ENCODE results near the gene PLEKHA6. TPM values are rescaled to one million over a fixed set of nuclear protein-coding genes. Genes with fewer than 3 reads are reported as not detected.

Gene PLEKHA6
- total RNA-seq, 4 donors from 2014 or later, result 3.7 to 15.4 (median 12.8) TPM

GRCh38 chr1:204205486-204205885, 154.2 kb downstream of the PLEKHA6 start:
- TF ChIP-seq POLR2AphosphoS5 (IDR thresholded peaks at IDR 0.05) (no peak), CTCF (IDR thresholded peaks at IDR 0.05) (no peak), EP300 (IDR thresholded peaks at IDR 0.05) (no peak)
- Histone ChIP-seq H3K4me3 (no peak overlapping the region), H3K4me1 (peaks cover 17% of the 10 kb centered on the region), H3K27me3 (no peaks in the 10 kb centered on the region), H3K9me3 (no peaks in the 10 kb centered on the region), H3K27ac (no peak overlapping the region), H3K36me3 (no peaks in the 10 kb centered on the region)
- no peak for DNase-seq (ENCODE audit: low spot score in 2 of 2)

- peaks cover 17% of the 10 kb centered on the region for H3K4me1 ChIP-seq
- no peak for DNase-seq (ENCODE audit: low spot score in 2 of 2)
- TF ChIP-seq POLR2A (IDR thresholded peaks at IDR 0.05) (no peak), POLR2AphosphoS5 (IDR thresholded peaks at IDR 0.05) (no peak), EP300 (IDR thresholded peaks at IDR 0.05) (no peak), CTCF (IDR thresholded peaks at IDR 0.05) (no peak)
- H3K4me3 ChIP-seq, result no peak overlapping the region
- WGBS, result 85% methylated on average over 2 of the region's 2 CpGs
- no peak overlapping the region for H3K27ac ChIP-seq
- H3K9me3 ChIP-seq, result no peaks in the 10 kb centered on the region
- no peaks in the 10 kb centered on the region for H3K27me3 ChIP-seq
- H3K36me3 ChIP-seq, result no peaks in the 10 kb centered on the region
Measured at GRCh38 chr1:204204944-204205343, 154.8 kb downstream of the PLEKHA6 start.

- peak in 1 of 2 donors; percentile 65 for DNase-seq (ENCODE audit: low spot score in 2 of 2)
- H3K27me3 ChIP-seq, result no peaks in the 10 kb centered on the region
- no peak overlapping the region for H3K4me3 ChIP-seq
- no peak for TF ChIP-seq CTCF (IDR thresholded peaks at IDR 0.05)
- TF ChIP-seq POLR2A (IDR thresholded peaks at IDR 0.05), result no peak
- TF ChIP-seq POLR2AphosphoS5 (IDR thresholded peaks at IDR 0.05), result no peak
- TF ChIP-seq EP300 (IDR thresholded peaks at IDR 0.05), result no peak
- H3K36me3 ChIP-seq, result no peaks in the 10 kb centered on the region
- peaks cover 23% of the 10 kb centered on the region for H3K4me1 ChIP-seq
- WGBS, result 90% methylated on average over 4 of the region's 5 CpGs
- no peaks in the 10 kb centered on the region for H3K9me3 ChIP-seq
- H3K27ac ChIP-seq, result no peak overlapping the region
Measured at GRCh38 chr1:204203206-204203767, 156.4 kb downstream of the PLEKHA6 start.

GRCh38 chr1:204202481-204202880, 157.2 kb downstream of the PLEKHA6 start:
- WGBS, result 87% methylated on average over 4 of the region's 4 CpGs

More at GRCh38 chr1:204202481-204202880, 157.2 kb downstream of the PLEKHA6 start:
- Histone ChIP-seq H3K36me3 (no peaks in the 10 kb centered on the region), H3K27me3 (no peaks in the 10 kb centered on the region), H3K27ac (no peak overlapping the region), H3K4me1 (peaks cover 23% of the 10 kb centered on the region), H3K9me3 (no peaks in the 10 kb centered on the region), H3K4me3 (no peak overlapping the region)
- DNase-seq (ENCODE audit: low spot score in 2 of 2), result peak; percentile 24 to 25
- TF ChIP-seq POLR2A (IDR thresholded peaks at IDR 0.05) (no peak), EP300 (IDR thresholded peaks at IDR 0.05) (no peak), CTCF (IDR thresholded peaks at IDR 0.05) (no peak), POLR2AphosphoS5 (IDR thresholded peaks at IDR 0.05) (no peak)
